Activated T-helper 2 cell treated with anti-CD3 and anti-CD28 coated beads, Interferon-gamma antibody, Interleukin-2, Interleukin-4, amounts not matched to agents 10 μg/mL and 5 μg/mL and 100 μg/mL, durations not matched to agents 14 hours and 24 hours and 36 hours (primary cell): ENCODE measurements around the gene EPC2. TPM values are rescaled to one million over a fixed set of nuclear protein-coding genes. Genes with fewer than 3 reads are reported as not detected.
"Not testable (repeated sequence)": the region's sequence is repeated elsewhere in the genome, so short reads cannot be mapped to it uniquely, and the experiment has no call there.

Experiments used
- DNase-seq: peaks from one replicate; pipeline ENCODE4 v3.0.0; 2021; ENCODE audit warnings: low spot score
- H3K27ac Mint-ChIP-seq: one replicate; pipeline ENCODE4 v1.8.0; 2021; ENCODE audit warnings: mixed read lengths
- H3K27me3 Mint-ChIP-seq: one replicate; pipeline ENCODE4 v1.8.0; 2021; ENCODE audit warnings: low read depth, mixed read lengths
- H3K36me3 Mint-ChIP-seq: one replicate; pipeline ENCODE4 v1.8.0; 2021; ENCODE audit warnings: low read depth, mixed read lengths
- H3K4me1 Mint-ChIP-seq: one replicate; pipeline ENCODE4 v1.8.0; 2021; ENCODE audit warnings: low read depth, mixed read lengths
- H3K4me3 Mint-ChIP-seq: one replicate; pipeline ENCODE4 v1.8.0; 2021; ENCODE audit warnings: low read depth, mild to moderate bottlenecking, moderate library complexity, mixed read lengths
- H3K9me3 Mint-ChIP-seq: one replicate; pipeline ENCODE4 v1.8.0; 2021; ENCODE audit warnings: mixed read lengths
- intact Hi-C: fragments of 100-400 bp; cut with micrococcal nuclease; formaldehyde crosslinking; loops from one replicate; pipeline ENCODE4 v1.15.1; 2023
- total RNA-seq: library from RNA; stranded (reverse); gene quantifications from 2 replicates; pipeline ENCODE4 v1.2.3, GENCODE V29; 2022

Gene EPC2
- total RNA-seq, 1 donor from 2014 or later = 25.4 TPM

DNA sequence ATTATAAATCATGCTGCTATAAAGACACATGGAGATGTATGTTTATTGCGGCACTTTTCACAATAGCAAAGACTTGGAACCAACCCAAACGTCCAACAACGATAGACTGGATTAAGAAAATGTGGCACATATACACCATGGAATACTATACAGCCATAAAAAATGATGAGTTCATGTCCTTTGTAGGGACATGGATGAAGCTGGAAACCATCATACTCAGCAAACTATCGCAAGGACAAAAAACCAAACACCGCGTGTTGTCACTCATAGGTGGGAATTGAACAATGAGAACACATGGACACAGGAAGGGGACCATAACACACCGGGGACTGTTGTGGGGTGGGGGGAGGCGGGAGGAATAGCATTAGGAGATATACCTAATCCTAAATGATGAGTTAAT, 17.8 kb downstream of the EPC2 start:
- Mint-ChIP-seq H3K36me3 (peaks cover 18% of the 10 kb centered on the region), H3K4me1 (peaks cover 47% of the 10 kb centered on the region)
- DNase-seq, H3K9me3 Mint-ChIP-seq, H3K27ac Mint-ChIP-seq, H3K27me3 Mint-ChIP-seq, intact Hi-C loops, H3K4me3 Mint-ChIP-seq: not testable (repeated sequence)

DNA sequence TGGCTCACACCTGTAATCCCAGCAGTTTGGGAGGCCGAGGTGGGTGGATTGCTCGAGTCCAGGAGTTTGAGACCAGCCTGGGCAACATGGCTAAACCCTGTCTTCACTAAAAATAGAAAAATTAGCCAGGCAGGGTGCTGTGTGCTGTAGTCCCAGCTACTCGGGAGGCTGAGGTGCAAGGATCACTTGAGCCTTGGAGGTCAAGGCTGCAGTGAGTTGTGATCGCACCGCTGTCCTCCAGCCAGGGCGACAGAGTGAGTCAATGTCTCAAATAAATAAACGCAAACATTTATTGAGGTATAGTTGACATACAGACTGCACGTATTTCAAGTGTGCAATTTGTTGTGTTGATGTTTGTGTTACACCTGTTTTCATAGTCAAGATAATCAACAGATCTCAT, 19.7 kb downstream of the EPC2 start:
- Mint-ChIP-seq H3K4me3 (no peak overlapping the region), H3K27ac (no peak overlapping the region), H3K9me3 (no peaks in the 10 kb centered on the region), H3K36me3 (peaks cover 20% of the 10 kb centered on the region), H3K4me1 (peaks cover 46% of the 10 kb centered on the region), H3K27me3 (no peaks in the 10 kb centered on the region)
- intact Hi-C loops = no loop called here
- DNase-seq = no peak

DNA sequence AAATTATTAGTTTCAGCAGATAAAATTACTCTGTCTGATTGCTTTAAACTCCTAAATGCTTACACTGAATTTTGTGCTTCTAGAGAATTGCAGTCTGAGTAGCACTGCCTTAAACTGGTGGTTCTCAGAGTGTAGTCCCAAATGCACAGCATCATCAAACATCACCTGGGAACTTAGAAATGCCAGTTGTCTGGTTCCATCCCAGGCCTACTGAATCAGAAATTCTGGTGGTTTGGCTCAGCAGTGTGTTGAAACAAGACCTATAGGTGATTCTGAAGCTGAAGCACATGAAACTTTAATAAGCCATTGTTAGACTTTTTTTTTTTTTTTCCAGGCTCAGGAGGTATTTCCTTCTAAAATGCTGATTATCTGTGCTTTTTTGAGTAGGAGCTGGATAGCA, 22.0 kb downstream of the EPC2 start:
- H3K4me1 Mint-ChIP-seq = peaks cover 40% of the 10 kb centered on the region
- H3K9me3 Mint-ChIP-seq = no peaks in the 10 kb centered on the region
- intact Hi-C loops = no loop called here
- no peak overlapping the region for H3K27ac Mint-ChIP-seq
- DNase-seq = no peak
- H3K4me3 Mint-ChIP-seq = no peak overlapping the region
- H3K27me3 Mint-ChIP-seq = no peaks in the 10 kb centered on the region
- H3K36me3 Mint-ChIP-seq = peaks cover 19% of the 10 kb centered on the region

DNA sequence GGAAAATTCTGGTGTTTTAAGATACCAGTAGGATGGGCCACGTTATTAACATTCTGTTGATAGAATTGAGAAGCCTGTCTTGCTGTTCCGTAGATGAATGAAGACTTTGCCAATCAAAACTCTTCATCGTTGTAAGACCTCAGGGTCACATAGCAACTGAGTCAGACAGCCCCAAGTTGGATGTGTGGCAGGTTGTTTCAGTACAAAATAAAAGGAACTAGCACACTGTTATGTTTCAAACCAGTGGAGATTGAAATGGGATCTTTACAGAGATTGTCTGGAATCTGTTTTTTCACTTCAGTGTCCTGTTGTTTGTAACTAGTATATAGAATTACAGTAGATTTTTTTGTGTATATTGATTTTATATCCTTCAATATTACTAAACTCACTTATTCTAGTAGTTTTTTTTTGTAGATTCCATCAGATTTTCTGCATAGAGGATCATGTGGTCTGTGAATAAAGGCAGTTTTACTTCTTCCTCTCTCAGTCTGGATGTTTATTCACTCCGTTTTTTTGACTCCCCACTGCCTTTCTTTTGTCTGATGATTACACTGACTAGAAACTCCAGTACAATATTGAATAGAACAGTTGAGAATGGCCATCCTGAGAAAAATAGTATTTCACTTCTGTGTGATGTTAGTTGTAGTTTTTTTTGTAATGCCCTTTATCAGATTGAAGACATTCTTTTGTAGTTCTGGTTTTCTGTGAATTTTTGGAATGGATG, 22.7 kb downstream of the EPC2 start:
- intact Hi-C loops = no loop called here
- Mint-ChIP-seq H3K27me3 (no peaks in the 10 kb centered on the region), H3K4me3 (no peak overlapping the region), H3K27ac (peak overlapping the region; percentile 40), H3K4me1 (peaks cover 40% of the 10 kb centered on the region), H3K9me3 (peaks cover 3% of the 10 kb centered on the region), H3K36me3 (peaks cover 18% of the 10 kb centered on the region)
- no peak for DNase-seq

DNA sequence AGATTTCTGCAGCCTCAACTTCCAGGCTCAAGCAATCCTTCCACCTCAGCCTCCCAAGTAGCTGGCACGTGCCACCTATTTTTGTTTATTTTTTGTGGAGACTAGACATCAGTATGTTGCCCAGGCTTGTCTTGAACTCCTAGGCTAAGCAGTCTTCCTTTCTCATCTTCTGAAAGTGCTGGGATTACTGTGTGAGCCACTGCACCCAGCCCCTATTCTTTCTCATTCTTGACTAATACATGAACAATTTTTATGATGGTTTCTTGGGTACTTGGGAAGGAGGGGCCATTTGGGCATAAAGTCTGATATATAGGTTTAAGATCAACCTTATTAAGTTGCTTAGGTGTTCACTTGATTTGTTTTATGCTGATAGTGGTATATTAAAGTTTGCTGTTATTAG, 26.2 kb downstream of the EPC2 start:
- Mint-ChIP-seq H3K27ac (no peak overlapping the region), H3K4me3 (no peak overlapping the region), H3K27me3 (no peaks in the 10 kb centered on the region), H3K4me1 (peaks cover 47% of the 10 kb centered on the region), H3K9me3 (peaks cover 14% of the 10 kb centered on the region), H3K36me3 (peaks cover 15% of the 10 kb centered on the region)
- intact Hi-C loops = no loop called here
- no peak for DNase-seq

DNA sequence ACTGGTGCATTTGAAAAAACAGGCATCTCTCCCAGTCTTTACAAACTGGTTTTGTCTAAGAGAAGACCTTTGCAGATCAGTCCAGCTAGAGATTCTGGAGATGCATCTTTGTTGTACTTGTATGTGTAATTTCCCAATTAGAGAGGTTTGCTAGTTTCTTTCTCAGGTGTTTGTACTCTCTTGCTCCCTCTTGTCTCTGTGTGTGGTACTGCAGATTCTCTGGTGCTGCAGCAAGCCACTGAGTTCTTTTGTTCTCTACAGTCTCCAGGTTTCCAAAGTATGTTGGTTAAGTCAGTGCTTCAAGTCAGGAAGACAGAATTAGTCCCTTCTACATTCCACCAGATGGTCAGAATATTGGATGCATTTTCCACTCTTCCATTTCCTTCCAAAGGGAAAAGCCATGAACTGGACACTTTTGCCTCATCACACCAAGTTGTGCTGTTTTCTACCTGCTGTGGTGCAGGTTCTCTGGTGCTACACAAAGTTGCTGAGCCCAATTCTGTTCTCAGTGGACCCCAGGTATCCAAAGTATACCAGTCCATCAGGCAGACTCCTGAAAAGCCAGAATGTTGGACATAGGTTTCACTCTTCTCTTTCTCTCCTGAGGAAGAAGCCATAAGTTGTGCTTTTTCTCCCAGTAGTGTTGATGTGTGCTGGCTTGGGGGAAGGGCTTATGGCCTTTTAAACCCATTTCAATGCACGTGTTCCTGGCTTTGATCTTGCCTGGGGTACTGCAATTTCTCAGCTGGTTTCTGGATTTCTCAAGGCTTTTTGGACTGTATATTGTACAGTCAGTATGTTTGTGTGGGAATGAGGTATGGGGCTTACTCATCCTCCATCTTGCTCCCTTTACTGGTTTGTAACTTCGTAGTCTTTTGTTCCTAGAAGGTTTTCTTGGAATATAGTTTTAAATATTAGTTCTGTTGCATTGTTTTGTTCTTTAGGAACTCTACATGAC, 29.8 kb downstream of the EPC2 start:
- Mint-ChIP-seq H3K9me3 (peaks cover 14% of the 10 kb centered on the region), H3K4me1 (peaks cover 27% of the 10 kb centered on the region), H3K36me3 (peaks cover 16% of the 10 kb centered on the region), H3K4me3 (no peak overlapping the region), H3K27me3 (no peaks in the 10 kb centered on the region), H3K27ac (no peak overlapping the region)
- DNase-seq = no peak
- intact Hi-C loops = no loop called here

DNA sequence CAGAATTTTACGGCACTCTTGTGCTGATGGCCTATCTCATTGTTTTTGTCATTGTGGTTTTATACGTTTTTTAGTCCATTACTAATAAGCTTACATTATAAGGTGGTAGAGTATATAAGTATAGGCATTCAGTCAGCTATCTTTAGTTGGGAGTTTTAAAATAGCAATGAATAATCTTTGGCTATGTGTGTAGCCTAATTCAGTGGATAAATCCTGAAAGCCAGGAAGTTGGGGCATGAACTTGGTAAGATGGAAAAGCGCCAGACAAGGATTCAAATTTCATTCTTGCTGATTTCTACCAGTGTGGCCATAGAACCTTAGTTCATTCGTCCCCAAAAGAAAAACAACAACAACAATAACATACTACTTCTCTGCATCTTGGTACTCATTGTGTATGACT, 31.2 kb downstream of the EPC2 start:
- H3K27ac Mint-ChIP-seq = no peak overlapping the region
- DNase-seq = no peak
- no peaks in the 10 kb centered on the region for H3K27me3 Mint-ChIP-seq
- H3K9me3 Mint-ChIP-seq = peaks cover 17% of the 10 kb centered on the region
- peaks cover 19% of the 10 kb centered on the region for H3K36me3 Mint-ChIP-seq
- no peak overlapping the region for H3K4me3 Mint-ChIP-seq
- peaks cover 26% of the 10 kb centered on the region for H3K4me1 Mint-ChIP-seq
- intact Hi-C loops = no loop called here

DNA sequence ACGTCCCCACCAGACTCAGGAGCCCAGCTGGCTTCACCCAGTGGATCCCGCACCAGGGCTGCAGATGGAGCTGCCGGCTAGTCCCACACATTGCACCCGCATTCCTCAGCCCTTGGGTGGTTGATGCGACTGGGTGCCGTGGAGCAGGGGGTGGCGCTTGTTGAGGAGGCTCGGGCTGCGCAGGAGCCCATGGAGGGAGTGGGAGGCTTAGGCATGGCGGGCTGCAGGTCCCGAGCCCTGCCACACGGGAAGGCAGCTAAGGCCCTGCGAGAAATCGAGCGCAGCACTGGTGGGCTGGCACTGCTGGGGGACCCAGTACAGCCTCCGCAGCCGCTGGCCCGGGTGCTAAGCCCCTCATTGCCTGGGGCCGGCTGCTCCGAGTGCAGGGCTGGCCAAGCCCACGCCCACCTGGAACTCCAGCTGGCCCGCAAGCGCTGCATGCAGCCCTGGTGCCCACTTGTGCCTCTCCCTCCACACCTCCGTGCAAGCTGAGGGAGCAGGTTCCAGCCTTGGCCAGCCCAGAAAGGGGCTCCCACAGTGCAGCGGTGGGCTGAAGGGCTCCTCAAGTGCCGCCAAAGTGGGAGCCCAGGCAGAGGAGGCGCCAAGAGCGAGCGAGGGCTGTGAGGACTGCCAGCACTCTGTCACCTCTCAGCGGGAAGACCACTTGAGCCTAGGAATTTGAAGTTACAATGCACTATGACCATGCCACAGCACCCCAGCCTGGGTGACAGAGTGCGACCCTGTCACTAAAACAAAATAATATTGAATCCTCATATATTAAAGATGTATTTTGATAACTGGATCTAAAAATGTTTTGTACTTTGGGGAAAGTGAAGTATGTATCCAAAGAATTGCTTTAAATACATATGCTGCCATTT, 34.0 kb downstream of the EPC2 start:
- Mint-ChIP-seq H3K4me1 (peaks cover 29% of the 10 kb centered on the region), H3K9me3 (peaks cover 12% of the 10 kb centered on the region), H3K36me3 (peaks cover 19% of the 10 kb centered on the region)
- H3K4me3 Mint-ChIP-seq, DNase-seq, H3K27me3 Mint-ChIP-seq, intact Hi-C loops, H3K27ac Mint-ChIP-seq: not testable (repeated sequence)

DNA sequence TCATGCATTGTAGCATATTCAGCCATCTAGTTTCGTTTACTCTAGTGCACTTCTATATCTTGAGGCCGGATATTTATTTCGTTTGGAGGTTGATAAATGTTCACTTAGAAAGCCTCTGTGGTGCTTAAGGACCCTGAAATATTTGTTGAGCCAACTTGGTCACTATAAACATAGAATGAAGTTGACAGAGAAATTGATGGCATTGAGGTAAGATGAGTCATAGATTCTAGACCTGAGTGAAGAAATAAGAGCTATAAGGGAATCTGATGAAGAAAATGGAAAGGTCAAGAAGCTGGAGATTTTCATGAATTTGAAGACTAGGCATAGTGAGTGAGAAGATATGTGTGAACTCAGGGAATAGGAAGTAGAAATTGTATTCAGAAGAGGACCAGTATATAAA, 35.9 kb downstream of the EPC2 start:
- Mint-ChIP-seq H3K4me1 (peaks cover 24% of the 10 kb centered on the region), H3K36me3 (peaks cover 18% of the 10 kb centered on the region), H3K27me3 (no peaks in the 10 kb centered on the region), H3K27ac (no peak overlapping the region), H3K9me3 (peaks cover 8% of the 10 kb centered on the region), H3K4me3 (no peak overlapping the region)
- no peak for DNase-seq
- intact Hi-C loops = no loop called here

DNA sequence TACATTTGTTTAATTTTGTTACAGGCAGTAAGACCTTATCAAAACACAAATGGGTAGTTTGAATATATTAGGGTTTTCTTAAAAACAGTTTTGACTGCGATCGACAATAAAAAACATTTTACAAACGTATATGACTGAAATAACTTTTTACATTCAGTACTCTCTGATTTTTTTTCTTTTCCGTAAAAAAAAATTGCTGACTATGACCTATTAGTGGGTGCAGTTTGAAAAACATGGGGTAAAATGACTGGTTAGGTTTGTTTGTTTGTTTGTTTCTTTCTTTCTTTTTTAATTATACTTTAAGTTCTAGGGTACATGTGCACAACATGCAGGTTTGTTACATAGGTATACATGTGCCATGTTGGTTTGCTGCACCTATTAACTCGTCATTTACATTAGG, 36.9 kb downstream of the EPC2 start:
- peaks cover 26% of the 10 kb centered on the region for H3K4me1 Mint-ChIP-seq
- H3K27me3 Mint-ChIP-seq = no peaks in the 10 kb centered on the region
- no peak overlapping the region for H3K27ac Mint-ChIP-seq
- intact Hi-C loops = no loop called here
- no peak for DNase-seq
- peaks cover 18% of the 10 kb centered on the region for H3K36me3 Mint-ChIP-seq
- no peak overlapping the region for H3K4me3 Mint-ChIP-seq
- peaks cover 8% of the 10 kb centered on the region for H3K9me3 Mint-ChIP-seq

DNA sequence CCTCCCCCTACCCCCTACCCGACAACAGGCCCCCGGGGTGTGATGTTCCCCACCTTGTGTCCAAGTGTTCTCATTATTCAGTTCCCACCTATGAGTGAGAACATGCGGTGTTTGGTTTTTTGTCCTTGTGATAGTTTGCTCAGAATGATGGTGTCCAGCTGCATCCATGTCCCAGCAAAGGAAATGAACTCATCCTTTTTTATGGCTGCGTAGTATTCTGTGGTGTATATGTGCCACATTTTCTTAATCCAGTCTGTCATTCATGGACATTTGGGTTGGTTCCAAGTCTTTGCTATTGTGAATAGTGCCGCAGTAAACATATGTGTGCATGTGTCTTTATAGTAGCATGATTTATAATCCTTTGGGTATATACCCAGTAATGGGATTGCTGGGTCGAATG, 37.3 kb downstream of the EPC2 start:
- H3K27ac Mint-ChIP-seq, intact Hi-C loops, DNase-seq, H3K9me3 Mint-ChIP-seq, H3K27me3 Mint-ChIP-seq, H3K4me3 Mint-ChIP-seq: not testable (repeated sequence)
- Mint-ChIP-seq H3K4me1 (peaks cover 23% of the 10 kb centered on the region), H3K36me3 (peaks cover 18% of the 10 kb centered on the region)

DNA sequence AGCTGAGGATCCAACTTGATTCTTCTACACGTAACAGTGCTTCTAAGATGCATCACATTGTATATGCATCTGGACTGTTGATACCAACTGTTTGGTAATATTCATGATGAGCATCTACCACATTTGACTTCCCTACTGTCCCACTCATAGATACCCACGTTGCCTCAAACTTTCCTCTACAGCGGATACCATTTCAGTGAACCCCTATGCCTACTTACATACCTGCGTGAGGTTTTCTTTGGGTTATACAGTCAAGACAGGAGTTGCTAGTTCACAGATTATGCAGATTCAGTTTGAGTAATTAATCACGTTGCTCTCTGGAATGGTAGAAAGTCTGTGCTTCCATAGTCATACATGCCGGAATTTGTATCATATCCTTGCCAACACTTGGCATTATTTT, 40.0 kb downstream of the EPC2 start:
- H3K4me1 Mint-ChIP-seq = peaks cover 26% of the 10 kb centered on the region
- intact Hi-C loops = no loop called here
- H3K27ac Mint-ChIP-seq = no peak overlapping the region
- no peaks in the 10 kb centered on the region for H3K27me3 Mint-ChIP-seq
- H3K36me3 Mint-ChIP-seq = peaks cover 20% of the 10 kb centered on the region
- H3K9me3 Mint-ChIP-seq = peaks cover 11% of the 10 kb centered on the region
- H3K4me3 Mint-ChIP-seq = no peak overlapping the region
- DNase-seq = no peak
